Measurements from ENCODE around the gene DPCD. TPM values are rescaled to one million over a fixed set of nuclear protein-coding genes. Genes with fewer than 3 reads are reported as not detected.

DPCD gene
- total and polyA plus RNA-seq, 10 of the 15 experiments (the other 5 are each of a cell fraction or from before 2014, with no cell fraction given), result 9.7 to 50.9 (median 26.3) TPM

- WGBS (ENCODE audit: insufficient coverage, insufficient replicate concordance, low lambda C conversion rate, missing lambda C conversion rate), result over 99% methylated on average over 6 of the region's 6 CpGs
- Histone ChIP-seq H4K20me1 (ENCODE audit: control insufficient read depth, insufficient read depth) (no peaks in the 10 kb centered on the region), H3K4me3 (no peak overlapping the region), H3K36me3 (ENCODE audit: control insufficient read depth in 2 of 2, insufficient read depth in 2 of 2, low read length in 1 of 2) (peaks cover 3 to 7% of the 10 kb centered on the region in 2 experiments; a peak in 3 of 4 replicates), H3K9ac (ENCODE audit: control insufficient read depth, insufficient read depth, low read length) (no peak overlapping the region), H3K4me1 (ENCODE audit: control insufficient read depth, insufficient read depth, low read length) (no peaks in the 10 kb centered on the region), H3K27ac (ENCODE audit: control insufficient read depth, insufficient read depth) (no peak overlapping the region), H2AFZ (ENCODE audit: control insufficient read depth, low read depth, low read length) (no peak overlapping the region), H3K79me2 (ENCODE audit: control insufficient read depth, insufficient read depth, low read length) (no peaks in the 10 kb centered on the region), H3K27me3 (replicated peaks in 1 of 2; ENCODE audit: control insufficient read depth in 2 of 2, insufficient read depth in 2 of 2, low read length in 1 of 2) (no peaks in the 10 kb centered on the region), H3K4me2 (ENCODE audit: control insufficient read depth, insufficient read depth) (no peak overlapping the region), H3K9me3 (replicated peaks; ENCODE audit: control insufficient read depth, insufficient read depth, low read length) (no peaks in the 10 kb centered on the region)
- in situ Hi-C loops (cut with MboI), result no loop called here
- CTCF ChIA-PET, result interaction anchor here (1.2 kb wide), 1 partner anchor 58 kb away, joined by 3 read pairs; no protein-coding TSS in a partner anchor
- no TSS peak for BruUV-seq (replicated peaks)
- RAD21 ChIA-PET (ENCODE audit: unreplicated experiment), result no interaction called here
- TF ChIP-seq ZBTB40 (IDR thresholded peaks at IDR 0.05; ENCODE audit: borderline replicate concordance) (no peak), YBX1 (IDR thresholded peaks at IDR 0.05) (no peak), ZNF207 (IDR thresholded peaks at IDR 0.05; ENCODE audit: borderline replicate concordance) (no peak), RUNX3 (IDR thresholded peaks at IDR 0.05; ENCODE audit: low read length) (no peak)
- ATAC-seq (no peak), FAIRE-seq (no peak), DNase-seq (ENCODE audit: low read depth, low spot score) (no peak)
- POLR2A ChIA-PET, result no interaction called here
- intact Hi-C loops (cut with micrococcal nuclease; ENCODE audit: unreplicated experiment), result no loop called here
- SMC1A ChIA-PET (ENCODE audit: uncharacterized antibody, unreplicated experiment), result no interaction called here
These were observed 58.2 kb downstream of the DPCD start for GRCh38 chr10:101646364-101646763.

Measured in GM12878 (cell line).